HG03280 (cell line): Measurements from ENCODE around the gene SERHL2.
"Not testable (repeated sequence)": the region's sequence is repeated elsewhere in the genome, so short reads cannot be mapped to it uniquely, and the experiment has no call there.

Experiments used
- ATAC-seq: cut with Tn5 transposase; IDR thresholded peaks from one replicate; pipeline ENCODE4 v1.9.1; 2021; ENCODE audit warnings: mild to moderate bottlenecking, moderate library complexity; ENCODE audit not compliant: unreplicated experiment

Gene SERHL2

GRCh38 chr22:42603427-42603826, 49.7 kb downstream of the SERHL2 start:
- no peak for ATAC-seq

- no peak for ATAC-seq
Observed at GRCh38 chr22:42604403-42604802, 50.6 kb downstream of the SERHL2 start.

GRCh38 chr22:42607641-42608040, 53.9 kb downstream of the SERHL2 start:
- ATAC-seq, result not testable (repeated sequence)

GRCh38 chr22:42608136-42608822, 54.5 kb downstream of the SERHL2 start:
- ATAC-seq, result no peak

GRCh38 chr22:42608823-42609361, 55.1 kb downstream of the SERHL2 start:
- no peak for ATAC-seq

- no peak for ATAC-seq
Observed at GRCh38 chr22:42610186-42610585, 56.4 kb downstream of the SERHL2 start.

- no peak for ATAC-seq
Observed at GRCh38 chr22:42611051-42611450, 57.3 kb downstream of the SERHL2 start.

- ATAC-seq, result no peak
Observed at GRCh38 chr22:42612336-42612735, 58.6 kb downstream of the SERHL2 start.

GRCh38 chr22:42613872-42614301, 60.1 kb downstream of the SERHL2 start:
- ATAC-seq, result no peak

GRCh38 chr22:42614312-42615091, 60.7 kb downstream of the SERHL2 start, which contains the start of gene POLDIP3:
Gene POLDIP3 (minus strand): TSS chr22:42614883. CDS start chr22:42614857, 26 bp downstream.
- ATAC-seq, result peak; percentile 72

GRCh38 chr22:42615092-42615859, 61.5 kb downstream of the SERHL2 start:
- peak; percentile 58 for ATAC-seq

GRCh38 chr22:42615860-42616175, 62.1 kb downstream of the SERHL2 start:
- not testable (repeated sequence) for ATAC-seq

- ATAC-seq, result no peak
Observed at GRCh38 chr22:42617155-42617983, 63.6 kb downstream of the SERHL2 start.

- no peak for ATAC-seq
Observed at GRCh38 chr22:42619261-42620063, 65.7 kb downstream of the SERHL2 start.

- ATAC-seq, result no peak
Observed at GRCh38 chr22:42620084-42620483, 66.3 kb downstream of the SERHL2 start.

GRCh38 chr22:42621505-42622002, 67.8 kb downstream of the SERHL2 start:
- no peak for ATAC-seq

GRCh38 chr22:42622061-42622710, 68.4 kb downstream of the SERHL2 start:
- ATAC-seq, result no peak

- ATAC-seq, result no peak
Observed at GRCh38 chr22:42623301-42623751, 69.6 kb downstream of the SERHL2 start.
